Effector memory CD4-positive, alpha-beta T cell (primary cell): ENCODE data around the gene PTPRU.

ENCODE experiments used
- DNase-seq, 3 donors: peaks; one replicate each; pipeline ENCODE4 v3.0.0-alpha.2; 2020
- H3K27ac ChIP-seq: 2 replicates; pipeline ENCODE4 v1.7.0; 2013; ENCODE audit warnings: mild to moderate bottlenecking, low read length, moderate library complexity; ENCODE audit not compliant: insufficient read depth, poor library complexity, severe bottlenecking
- H3K27me3 ChIP-seq: replicated peaks from 2 replicates; pipeline ENCODE4 v1.7.0; 2013; ENCODE audit warnings: mild to moderate bottlenecking, low read length; ENCODE audit not compliant: insufficient read depth, control insufficient read depth, poor library complexity, severe bottlenecking
- H3K36me3 ChIP-seq: 2 replicates; pipeline ENCODE4 v1.7.0; 2013; ENCODE audit warnings: mild to moderate bottlenecking, low read length, moderate library complexity; ENCODE audit not compliant: control insufficient read depth, insufficient read depth
- H3K4me1 ChIP-seq: 2 replicates; pipeline ENCODE4 v1.7.0; 2013; ENCODE audit warnings: low read length, mild to moderate bottlenecking; ENCODE audit not compliant: control insufficient read depth, insufficient read depth, poor library complexity, severe bottlenecking
- H3K4me3 ChIP-seq: 2 replicates; pipeline ENCODE4 v1.7.0; 2013; ENCODE audit warnings: low read length, low read depth, mild to moderate bottlenecking; ENCODE audit not compliant: insufficient read depth, poor library complexity, severe bottlenecking
- H3K9me3 ChIP-seq: 2 replicates; pipeline ENCODE4 v1.7.0; 2013; ENCODE audit warnings: mild to moderate bottlenecking, low read length, moderate library complexity; ENCODE audit not compliant: control insufficient read depth

The PTPRU gene

GRCh38 chr1:29284286-29284960 is 48.1 kb downstream of the PTPRU start:
- no peak overlapping the region for H3K4me3 ChIP-seq
- no peak for DNase-seq
- H3K27ac ChIP-seq = no peak overlapping the region
- H3K36me3 ChIP-seq = no peaks in the 10 kb centered on the region
- no peaks in the 10 kb centered on the region for H3K27me3 ChIP-seq
- H3K9me3 ChIP-seq = no peaks in the 10 kb centered on the region
- H3K4me1 ChIP-seq = no peaks in the 10 kb centered on the region

GRCh38 chr1:29284961-29285560 is 48.7 kb downstream of the PTPRU start:
- H3K9me3 ChIP-seq = no peaks in the 10 kb centered on the region
- H3K4me3 ChIP-seq = no peak overlapping the region
- H3K36me3 ChIP-seq = no peaks in the 10 kb centered on the region
- no peak overlapping the region for H3K27ac ChIP-seq
- H3K27me3 ChIP-seq = no peaks in the 10 kb centered on the region
- no peaks in the 10 kb centered on the region for H3K4me1 ChIP-seq
- DNase-seq = no peak

GRCh38 chr1:29285771-29286170 is 49.4 kb downstream of the PTPRU start:
- DNase-seq = no peak
- Histone ChIP-seq H3K36me3 (no peaks in the 10 kb centered on the region), H3K4me1 (no peaks in the 10 kb centered on the region), H3K9me3 (no peaks in the 10 kb centered on the region), H3K27me3 (no peaks in the 10 kb centered on the region), H3K4me3 (no peak overlapping the region), H3K27ac (no peak overlapping the region)

GRCh38 chr1:29286194-29286767 is 50.0 kb downstream of the PTPRU start:
- no peak overlapping the region for H3K4me3 ChIP-seq
- H3K9me3 ChIP-seq = no peaks in the 10 kb centered on the region
- H3K27me3 ChIP-seq = no peaks in the 10 kb centered on the region
- H3K36me3 ChIP-seq = no peaks in the 10 kb centered on the region
- H3K4me1 ChIP-seq = no peaks in the 10 kb centered on the region
- no peak overlapping the region for H3K27ac ChIP-seq
- DNase-seq = no peak

- Histone ChIP-seq H3K27me3 (no peaks in the 10 kb centered on the region), H3K9me3 (no peaks in the 10 kb centered on the region), H3K27ac (no peak overlapping the region), H3K4me3 (no peak overlapping the region), H3K4me1 (no peaks in the 10 kb centered on the region), H3K36me3 (no peaks in the 10 kb centered on the region)
- DNase-seq = no peak
Observed at GRCh38 chr1:29289493-29289892, 53.2 kb downstream of the PTPRU start.

- Histone ChIP-seq H3K4me3 (no peak overlapping the region), H3K27me3 (no peaks in the 10 kb centered on the region), H3K36me3 (no peaks in the 10 kb centered on the region), H3K4me1 (no peaks in the 10 kb centered on the region), H3K27ac (no peak overlapping the region), H3K9me3 (no peaks in the 10 kb centered on the region)
- no peak for DNase-seq
Observed at GRCh38 chr1:29290414-29290985, 54.2 kb downstream of the PTPRU start.

- Histone ChIP-seq H3K4me3 (no peak overlapping the region), H3K4me1 (no peaks in the 10 kb centered on the region), H3K27me3 (no peaks in the 10 kb centered on the region), H3K36me3 (no peaks in the 10 kb centered on the region), H3K27ac (no peak overlapping the region), H3K9me3 (no peaks in the 10 kb centered on the region)
- DNase-seq = no peak
Observed at GRCh38 chr1:29291756-29292155, 55.4 kb downstream of the PTPRU start.

GRCh38 chr1:29292344-29292743 is 56.0 kb downstream of the PTPRU start:
- no peaks in the 10 kb centered on the region for H3K36me3 ChIP-seq
- H3K27ac ChIP-seq = no peak overlapping the region
- no peaks in the 10 kb centered on the region for H3K27me3 ChIP-seq
- H3K4me3 ChIP-seq = no peak overlapping the region
- no peaks in the 10 kb centered on the region for H3K9me3 ChIP-seq
- no peak for DNase-seq
- no peaks in the 10 kb centered on the region for H3K4me1 ChIP-seq

GRCh38 chr1:29297450-29297849 is 61.1 kb downstream of the PTPRU start:
- H3K9me3 ChIP-seq = no peaks in the 10 kb centered on the region
- H3K4me3 ChIP-seq = no peak overlapping the region
- H3K4me1 ChIP-seq = no peaks in the 10 kb centered on the region
- H3K27me3 ChIP-seq = no peaks in the 10 kb centered on the region
- H3K27ac ChIP-seq = no peak overlapping the region
- H3K36me3 ChIP-seq = no peaks in the 10 kb centered on the region
- DNase-seq = no peak

GRCh38 chr1:29298246-29298645 is 61.9 kb downstream of the PTPRU start:
- DNase-seq = no peak
- H3K9me3 ChIP-seq = no peaks in the 10 kb centered on the region
- H3K27ac ChIP-seq = no peak overlapping the region
- no peaks in the 10 kb centered on the region for H3K27me3 ChIP-seq
- no peaks in the 10 kb centered on the region for H3K36me3 ChIP-seq
- no peaks in the 10 kb centered on the region for H3K4me1 ChIP-seq
- H3K4me3 ChIP-seq = no peak overlapping the region
